NCI-H146 (cell line): ENCODE results near the gene SLCO4C1.
"Not testable (repeated sequence)": the region's sequence is repeated elsewhere in the genome, so short reads cannot be mapped to it uniquely, and the experiment has no call there.

Experiments used
- DNase-seq: peaks from one replicate; lab custom pipeline; 2025; lab: John Stamatoyannopoulos, UW

SLCO4C1 gene

GRCh38 chr5:102296178-102296817, at the start of gene SLCO4C1:
TSS of gene SLCO4C1 (minus strand) at chr5:102296284. CDS start at chr5:102296262, 22 bp downstream.
- DNase-seq = peak; percentile 83

GRCh38 chr5:102341681-102342288, 45.7 kb upstream of the SLCO4C1 start:
- DNase-seq = peak; percentile 2

- DNase-seq = no peak
Observed at GRCh38 chr5:102324714-102325113, 28.6 kb upstream of the SLCO4C1 start.

GRCh38 chr5:102318801-102319200, 22.7 kb upstream of the SLCO4C1 start:
- DNase-seq = not testable (repeated sequence)

- DNase-seq = no peak
Observed at GRCh38 chr5:102314328-102314727, 18.2 kb upstream of the SLCO4C1 start.

GRCh38 chr5:102313912-102314311, 17.8 kb upstream of the SLCO4C1 start:
- DNase-seq = no peak

- no peak for DNase-seq
Observed at GRCh38 chr5:102312586-102313370, 16.7 kb upstream of the SLCO4C1 start.

GRCh38 chr5:102309586-102309985, 13.5 kb upstream of the SLCO4C1 start:
- no peak for DNase-seq

GRCh38 chr5:102307232-102307631, 11.1 kb upstream of the SLCO4C1 start:
- DNase-seq = no peak

- no peak for DNase-seq
Observed at GRCh38 chr5:102306121-102306520, 10.0 kb upstream of the SLCO4C1 start.

GRCh38 chr5:102295534-102296177, 428 bp downstream of the SLCO4C1 start:
- DNase-seq = peak; percentile 19

GRCh38 chr5:102294886-102295395, 1.1 kb downstream of the SLCO4C1 start:
- DNase-seq = no peak

- no peak for DNase-seq
Observed at GRCh38 chr5:102290004-102290403, 6.1 kb downstream of the SLCO4C1 start.

- no peak for DNase-seq
Observed at GRCh38 chr5:102289251-102289899, 6.7 kb downstream of the SLCO4C1 start.

GRCh38 chr5:102288630-102289029, 7.5 kb downstream of the SLCO4C1 start:
- no peak for DNase-seq

GRCh38 chr5:102286476-102286875, 9.6 kb downstream of the SLCO4C1 start:
- DNase-seq = no peak

GRCh38 chr5:102283102-102283797, 12.8 kb downstream of the SLCO4C1 start:
- no peak for DNase-seq

GRCh38 chr5:102279711-102280110, 16.4 kb downstream of the SLCO4C1 start:
- DNase-seq = no peak

- no peak for DNase-seq
Observed at GRCh38 chr5:102278231-102278630, 17.9 kb downstream of the SLCO4C1 start.

- DNase-seq = no peak
Observed at GRCh38 chr5:102277144-102277543, 18.9 kb downstream of the SLCO4C1 start.

- DNase-seq = no peak
Observed at GRCh38 chr5:102271759-102272158, 24.3 kb downstream of the SLCO4C1 start.
